A673 (cell line): ENCODE measurements around the gene EP300. TPM values are rescaled to one million over a fixed set of nuclear protein-coding genes. Genes with fewer than 3 reads are reported as not detected.

Experiments used
- BruUV-seq: library from RNA; stranded (reverse); fragments of 400-500 nt; replicated peaks from 2 replicates; lab custom pipeline; 2021; lab: Mats Ljungman, UMichigan
- CTCF ChIA-PET: fragments of 300-600 bp; sonication (Branson Sonifier 250); formaldehyde crosslinking; loops from one replicate; lab custom pipeline; 2022; ENCODE audit warnings: antibody characterized with exemption; lab: Charles Lee
- POLR2A ChIA-PET: fragments of 300-600 bp; sonication (Branson Sonifier 250); formaldehyde crosslinking; loops from one replicate; lab custom pipeline; 2022; ENCODE audit warnings: antibody characterized with exemption; ENCODE audit not compliant: low non-redundant PET; lab: Charles Lee
- DNase-seq: peaks from one replicate; pipeline ENCODE4 v3.0.0-alpha.2; 2015; ENCODE audit warnings: low spot score
- H3K27ac ChIP-seq: fragments of 200-600 bp; sonication (generic); 2 replicates; pipeline ENCODE4 v1.5.1; 2016; ENCODE audit warnings: mixed run types, low read depth, mild to moderate bottlenecking, mixed read lengths, antibody characterized with exemption, low read length; ENCODE audit not compliant: poor library complexity, severe bottlenecking
- H3K27me3 ChIP-seq: fragments of 200-600 bp; sonication (generic); replicated peaks from 2 replicates; pipeline ENCODE4 v1.6.1; 2017; ENCODE audit warnings: mixed run types, low read depth, mild to moderate bottlenecking, mixed read lengths, antibody characterized with exemption, low read length; ENCODE audit not compliant: insufficient read depth, poor library complexity
- H3K36me3 ChIP-seq: fragments of 200-600 bp; sonication (generic); 2 replicates; pipeline ENCODE4 v1.6.1; 2016; ENCODE audit warnings: mixed run types, mild to moderate bottlenecking, mixed read lengths, antibody characterized with exemption, low read length; ENCODE audit not compliant: insufficient read depth, poor library complexity, severe bottlenecking
- H3K4me1 ChIP-seq: fragments of 200-600 bp; sonication (generic); 2 replicates; pipeline ENCODE4 v1.6.1; 2017; ENCODE audit warnings: mixed run types, mild to moderate bottlenecking, mixed read lengths, antibody characterized with exemption, low read length; ENCODE audit not compliant: insufficient read depth, poor library complexity, severe bottlenecking
- H3K4me3 ChIP-seq: fragments of 200-600 bp; sonication (generic); 2 replicates; pipeline ENCODE4 v1.5.1; 2016; ENCODE audit warnings: low read depth, mixed run types, mild to moderate bottlenecking, mixed read lengths, low read length; ENCODE audit not compliant: poor library complexity, severe bottlenecking
- H3K9me3 ChIP-seq: fragments of 200-600 bp; sonication (generic); 2 replicates; pipeline ENCODE4 v1.6.1; 2016; ENCODE audit warnings: mixed run types, low read depth, mild to moderate bottlenecking, mixed read lengths, antibody characterized with exemption, low read length; ENCODE audit not compliant: poor library complexity, severe bottlenecking
- CTCF ChIP-seq: fragments of 300-800, 200-600 bp; sonication (generic); conservative IDR thresholded peaks from 2 replicates; pipeline ENCODE4 v1.5.1; 2017; ENCODE audit warnings: low read depth, mild to moderate bottlenecking, antibody characterized with exemption, low read length, moderate library complexity, mixed read lengths
- EZH2 ChIP-seq: fragments of 200-600 bp; sonication (generic); IDR thresholded peaks from 2 replicates; pipeline ENCODE4 v1.6.1; 2017; ENCODE audit warnings: borderline replicate concordance, low read depth, mild to moderate bottlenecking, mixed read lengths, antibody characterized with exemption, low read length; ENCODE audit not compliant: poor library complexity, severe bottlenecking
- intact Hi-C: fragments of 100-400 bp; cut with micrococcal nuclease; formaldehyde crosslinking; loops from one replicate; pipeline ENCODE4 v1.10.0; 2022; ENCODE audit not compliant: unreplicated experiment
- total RNA-seq: library from RNA; stranded (reverse); gene quantifications from 2 replicates; pipeline ENCODE4 v1.2.3, GENCODE V29; 2021

EP300 gene
- total RNA-seq, 1 experiment from 2014 or later = 85.6 TPM

- Histone ChIP-seq H3K4me3 (no peak overlapping the region), H3K27me3 (no peaks in the 10 kb centered on the region), H3K4me1 (no peaks in the 10 kb centered on the region), H3K9me3 (no peaks in the 10 kb centered on the region), H3K36me3 (no peaks in the 10 kb centered on the region), H3K27ac (no peak overlapping the region)
- no TSS peak for BruUV-seq
- intact Hi-C loops = no loop called here
- CTCF ChIA-PET = no interaction called here
- DNase-seq = no peak
- POLR2A ChIA-PET = interaction anchor here (0.6 to 0.7 kb wide), 2 partner anchors 16 to 154 kb away, joined by 3 to 15 read pairs; no protein-coding TSS in a partner anchor
- TF ChIP-seq CTCF (no peak), EZH2 (no peak)
These were observed 17.3 kb upstream of the EP300 start for GRCh38 chr22:41074941-41075710.

- no peak for TF ChIP-seq CTCF
- no peak for TF ChIP-seq EZH2
- DNase-seq = no peak
- CTCF ChIA-PET = no interaction called here
- no peaks in the 10 kb centered on the region for H3K27me3 ChIP-seq
- POLR2A ChIA-PET = interaction anchor here (0.6 kb wide), 1 partner anchor 155 kb away, joined by 15 read pairs; no protein-coding TSS in a partner anchor
- intact Hi-C loops = no loop called here
- no TSS peak for BruUV-seq
- no peaks in the 10 kb centered on the region for H3K36me3 ChIP-seq
- no peaks in the 10 kb centered on the region for H3K4me1 ChIP-seq
- no peak overlapping the region for H3K4me3 ChIP-seq
- no peaks in the 10 kb centered on the region for H3K9me3 ChIP-seq
- no peak overlapping the region for H3K27ac ChIP-seq
These were observed 16.4 kb upstream of the EP300 start for GRCh38 chr22:41075946-41076345.

GRCh38 chr22:41076857-41077256 is 15.5 kb upstream of the EP300 start:
- H3K4me3 ChIP-seq = no peak overlapping the region
- no peaks in the 10 kb centered on the region for H3K27me3 ChIP-seq
- H3K9me3 ChIP-seq = no peaks in the 10 kb centered on the region
- no peak for DNase-seq
- H3K27ac ChIP-seq = no peak overlapping the region
- BruUV-seq = no TSS peak
- H3K4me1 ChIP-seq = no peaks in the 10 kb centered on the region
- intact Hi-C loops = no loop called here
- no peaks in the 10 kb centered on the region for H3K36me3 ChIP-seq
- TF ChIP-seq EZH2 = no peak
- no peak for TF ChIP-seq CTCF
- POLR2A ChIA-PET = no interaction called here
- CTCF ChIA-PET = interaction anchor here (0.7 kb wide), 1 partner anchor 73 kb away, joined by 3 read pairs; no protein-coding TSS in a partner anchor
